GM21723 (cell line): ENCODE data around the gene CHMP3.
"Not testable (repeated sequence)": the region's sequence is repeated elsewhere in the genome, so short reads cannot be mapped to it uniquely, and the experiment has no call there.

Experiments used
- ATAC-seq: cut with Tn5 transposase; IDR thresholded peaks from one replicate; pipeline ENCODE4 v1.9.1; 2021; ENCODE audit warnings: mild to moderate bottlenecking, moderate library complexity; ENCODE audit not compliant: unreplicated experiment

CHMP3 gene

GRCh38 chr2:86562922-86563649 lies at the start of gene CHMP3:
CHMP3 (minus strand) TSS chr2:86563443; CDS start chr2:86563348, 95 bp downstream.
- ATAC-seq, result peak; percentile 86

- no peak for ATAC-seq
Measured at GRCh38 chr2:86610871-86611270, 47.6 kb upstream of the CHMP3 start.

DNA sequence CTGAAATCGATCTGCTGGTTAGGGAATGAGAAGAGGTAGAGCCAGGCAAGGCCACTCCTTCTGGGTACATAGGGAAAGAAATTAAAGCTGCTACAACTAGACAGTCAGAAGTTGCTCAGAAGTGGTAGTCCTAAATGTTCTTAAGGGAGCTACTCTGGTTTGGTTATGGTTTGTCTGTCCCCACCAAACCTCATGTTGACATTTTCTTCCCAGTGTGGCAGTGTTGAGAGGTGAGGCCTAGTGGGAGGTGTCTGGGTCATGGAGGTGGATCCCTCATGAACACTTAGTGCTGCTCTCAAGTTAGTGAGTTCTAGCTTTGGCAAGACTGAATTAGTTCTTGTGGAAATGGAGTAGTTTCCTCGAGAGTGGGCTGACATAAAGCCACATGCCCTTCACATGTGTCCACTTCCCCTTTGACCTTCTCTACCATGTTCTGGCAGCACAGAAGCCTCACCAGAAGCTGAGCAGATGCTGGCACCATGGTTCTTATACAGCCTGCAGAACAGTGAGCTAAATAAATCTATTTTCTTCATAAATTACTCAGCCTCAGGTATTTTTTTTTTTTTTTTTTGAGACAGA lies 45.7 kb upstream of the CHMP3 start:
- no peak for ATAC-seq

DNA sequence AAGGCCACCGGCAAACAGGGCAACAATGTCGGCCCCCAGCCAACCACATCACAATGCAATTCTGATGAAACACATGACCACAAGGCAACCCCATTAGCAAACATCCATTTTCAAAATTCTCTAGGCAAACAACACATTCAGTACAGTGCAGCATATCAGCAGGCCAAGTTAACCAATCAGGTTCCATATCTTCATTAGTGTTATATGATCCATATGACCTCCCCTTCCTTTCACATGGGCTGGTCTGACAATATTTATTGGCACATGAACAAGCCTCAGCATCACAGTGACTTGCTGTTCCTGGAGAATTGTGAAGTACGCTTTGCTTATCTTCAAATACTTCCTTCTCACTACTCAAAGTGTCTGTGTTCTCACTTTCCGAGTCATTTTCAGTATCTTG lies 40.7 kb upstream of the CHMP3 start:
- no peak for ATAC-seq

- no peak for ATAC-seq
Measured at GRCh38 chr2:86598966-86599365, 35.7 kb upstream of the CHMP3 start.

DNA sequence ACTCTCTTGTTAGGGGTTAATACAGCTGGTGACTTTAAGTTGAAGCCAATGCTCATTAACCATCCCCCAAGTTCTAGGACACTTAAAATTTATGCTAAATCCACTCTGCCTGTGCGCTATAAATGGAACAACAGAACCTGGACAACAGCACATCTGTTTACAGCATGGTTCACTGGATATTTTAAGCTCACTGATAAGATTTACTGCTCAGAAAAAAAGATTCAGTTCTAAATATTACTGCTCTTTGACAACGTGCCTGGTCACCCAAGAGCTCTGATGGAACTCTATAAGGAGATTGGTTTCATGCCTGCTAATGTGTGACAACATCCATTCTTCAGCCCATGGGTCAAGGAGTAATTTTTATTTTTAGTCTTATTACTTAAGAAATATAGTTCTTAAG lies 32.9 kb upstream of the CHMP3 start:
- no peak for ATAC-seq

DNA sequence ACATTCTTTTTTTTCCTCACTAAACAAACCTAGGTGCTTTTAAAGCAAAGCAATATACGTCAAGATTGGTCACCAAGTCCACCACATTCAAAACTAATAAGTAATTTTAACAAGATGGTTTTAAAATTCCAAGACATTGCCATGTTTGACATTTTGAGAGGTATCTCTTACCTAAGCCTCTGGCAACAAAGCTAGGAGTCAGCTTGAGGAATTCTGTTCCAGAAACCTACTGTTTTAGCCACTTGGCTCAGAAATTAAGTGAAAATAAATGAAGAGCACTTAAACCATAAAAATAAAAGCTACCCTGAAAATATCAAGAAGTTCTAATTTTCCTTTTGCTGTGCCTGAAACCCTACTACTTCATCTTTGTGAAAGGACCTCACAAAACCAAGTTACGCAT lies 30.0 kb upstream of the CHMP3 start:
- ATAC-seq, result no peak

GRCh38 chr2:86592547-86593230 lies 29.4 kb upstream of the CHMP3 start:
- ATAC-seq, result no peak

GRCh38 chr2:86589701-86590100 lies 26.5 kb upstream of the CHMP3 start:
- not testable (repeated sequence) for ATAC-seq

DNA sequence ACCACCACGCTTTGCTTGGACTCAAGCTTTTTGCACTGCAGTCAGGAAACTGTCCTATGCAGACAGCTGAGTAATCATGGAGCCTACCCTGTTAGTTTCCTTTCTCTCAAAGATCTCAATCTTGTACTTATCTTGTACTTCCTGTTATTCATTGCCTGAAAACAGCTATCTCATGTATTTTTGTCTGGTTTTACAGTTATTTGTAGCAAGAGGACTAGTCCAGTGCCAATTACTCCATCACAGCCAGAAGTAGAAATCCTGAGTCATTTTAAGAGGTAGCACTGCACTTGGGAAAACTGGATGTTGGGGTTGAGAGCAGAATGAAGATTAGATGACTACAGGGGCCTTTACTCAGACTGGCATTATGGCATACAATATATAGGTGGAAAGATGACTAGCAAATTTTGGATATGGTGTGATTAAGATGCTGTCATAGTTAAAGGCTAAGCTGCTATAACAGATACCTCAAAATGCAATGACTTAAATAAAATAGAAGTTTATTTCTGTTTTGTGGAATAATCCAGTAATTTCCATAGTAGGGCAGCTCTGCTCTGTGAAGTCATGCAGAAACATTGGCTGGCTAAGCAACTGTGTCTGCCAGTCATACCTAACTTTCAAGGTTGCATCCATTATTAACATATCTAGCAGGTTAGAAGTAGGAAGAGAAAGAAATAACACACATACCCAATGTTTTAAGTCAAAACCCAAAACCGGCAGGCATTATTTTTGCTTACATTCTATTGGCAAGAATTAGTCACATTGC lies 21.1 kb upstream of the CHMP3 start:
- no peak for ATAC-seq

DNA sequence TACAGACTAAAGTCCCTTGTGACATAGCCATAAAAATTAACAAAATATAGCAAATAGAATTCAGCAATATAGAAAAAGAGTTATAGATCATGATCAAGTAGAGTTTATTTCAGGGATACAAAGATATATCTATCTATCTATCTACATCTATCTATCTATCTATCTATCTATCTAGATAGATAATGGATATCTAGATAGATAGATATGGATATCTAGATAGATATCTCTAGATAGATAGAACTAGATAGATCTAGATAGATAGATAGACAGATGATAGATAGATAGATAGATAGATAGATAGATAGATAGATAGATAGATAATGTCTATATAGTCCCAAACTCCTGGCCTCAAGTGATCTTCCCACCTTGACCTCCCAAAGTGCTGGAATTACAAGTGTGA lies 17.3 kb upstream of the CHMP3 start:
- no peak for ATAC-seq

GRCh38 chr2:86577817-86578456 lies 14.7 kb upstream of the CHMP3 start:
- ATAC-seq, result no peak

DNA sequence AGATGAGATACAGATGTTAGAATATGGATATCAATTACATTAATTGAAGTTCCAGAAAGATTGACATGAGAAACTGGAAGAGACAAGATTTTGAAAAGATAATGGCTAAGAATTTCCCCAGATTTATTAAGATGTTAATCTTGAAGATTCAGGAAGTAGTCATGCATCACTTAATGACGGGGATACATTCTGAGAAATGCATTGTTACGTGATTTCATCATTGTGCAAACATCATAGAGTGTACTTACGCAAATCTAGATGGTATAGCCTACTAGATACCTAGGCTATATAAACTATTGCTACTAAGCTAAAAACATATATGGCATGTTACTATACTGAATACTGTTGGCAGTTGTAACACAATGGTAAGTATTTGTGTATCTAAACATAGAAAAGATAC lies 6.8 kb upstream of the CHMP3 start:
- no peak for ATAC-seq

- ATAC-seq, result no peak
Measured at GRCh38 chr2:86566821-86567190, 3.6 kb upstream of the CHMP3 start.

DNA sequence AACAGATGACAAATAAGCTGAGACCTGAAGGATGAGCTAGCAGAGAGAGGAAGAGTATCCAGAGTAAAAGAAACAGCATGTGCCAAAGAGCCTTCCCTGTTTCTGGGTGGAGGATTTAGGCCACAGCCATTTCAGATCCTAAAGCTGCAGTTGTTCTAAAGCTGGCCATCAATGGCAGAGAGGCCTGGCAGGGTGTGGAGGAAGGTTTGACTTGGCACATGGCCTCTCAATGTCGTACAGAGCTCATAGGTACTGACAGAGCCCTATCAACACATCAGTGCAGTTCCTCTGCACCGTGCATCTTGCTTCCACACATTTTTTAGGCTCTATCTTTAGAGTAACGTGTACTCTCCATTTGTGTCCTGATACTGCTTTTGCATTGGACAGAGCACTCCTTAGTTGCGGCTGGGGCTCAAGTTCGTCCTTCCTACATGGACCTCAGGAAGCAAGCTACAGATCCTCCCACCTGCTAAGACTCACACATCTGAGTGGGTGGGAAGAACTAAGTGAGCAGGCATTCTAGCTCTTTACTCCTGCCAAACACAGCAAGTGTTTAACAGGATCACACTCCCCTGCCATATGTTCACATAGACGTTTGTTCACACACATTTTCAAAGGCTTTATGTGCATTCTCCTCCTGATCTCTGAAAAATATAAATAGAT lies 3.0 kb upstream of the CHMP3 start:
- ATAC-seq, result no peak

GRCh38 chr2:86563650-86564061 lies 413 bp upstream of the CHMP3 start:
- ATAC-seq, result no peak

DNA sequence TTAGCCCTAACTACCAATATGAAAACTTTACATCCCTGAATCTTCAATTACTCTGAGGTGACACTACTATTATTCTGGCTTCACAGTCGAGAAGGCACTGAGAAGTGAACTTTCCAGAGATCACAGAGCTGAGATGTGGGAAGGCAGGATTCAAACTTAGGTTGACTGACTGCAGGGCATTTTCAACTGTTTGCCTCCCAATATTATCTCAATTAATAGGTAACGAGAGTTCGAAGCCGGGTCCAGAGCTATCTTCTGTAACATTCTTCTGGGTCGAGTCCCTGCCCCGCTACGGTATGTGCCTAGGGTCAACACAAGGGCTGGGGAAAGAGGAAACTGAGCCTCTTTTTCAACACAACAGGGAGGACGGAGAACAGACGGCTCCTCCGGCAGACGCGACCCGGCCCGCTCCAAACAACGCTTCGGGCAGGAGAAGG lies 740 bp downstream of the CHMP3 start:
- peak; percentile 28 for ATAC-seq

GRCh38 chr2:86557836-86558235 lies 5.4 kb downstream of the CHMP3 start:
- no peak for ATAC-seq

DNA sequence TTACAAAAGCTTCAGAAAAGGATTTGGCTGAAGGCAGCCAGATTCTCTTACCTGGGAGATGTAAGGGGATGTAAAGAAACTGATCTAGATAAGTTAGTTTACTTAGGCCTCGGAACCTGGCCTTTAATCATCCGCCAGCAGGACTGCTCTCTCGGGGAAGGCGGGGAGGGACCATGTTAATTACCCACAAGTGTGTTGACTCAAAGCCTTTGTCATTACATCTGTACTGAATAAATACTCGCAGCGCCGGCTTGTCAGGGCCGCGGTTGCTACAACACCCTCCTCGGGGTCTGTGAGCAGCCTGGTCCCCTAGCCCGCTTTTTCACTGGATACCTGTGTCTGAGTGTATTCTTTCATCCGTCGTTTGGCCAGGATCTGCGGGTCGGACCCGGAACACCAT lies 6.7 kb downstream of the CHMP3 start:
- no peak for ATAC-seq

GRCh38 chr2:86552889-86553288 lies 10.4 kb downstream of the CHMP3 start:
- ATAC-seq, result no peak
